ENCODE measurements around the gene ARID5A. TPM values are rescaled to one million over a fixed set of nuclear protein-coding genes. Genes with fewer than 3 reads are reported as not detected.

Gene ARID5A
- polyA plus RNA-seq, 4 donors = 2.9 to 15.2 (median 7.8) TPM

- no peaks in the 10 kb centered on the region for H3K9me3 ChIP-seq (ENCODE audit: control insufficient read depth in 2 of 2, insufficient read depth in 1 of 2, low read depth in 1 of 2, low read length in 1 of 2)
- H3K27me3 ChIP-seq (ENCODE audit: control insufficient read depth in 3 of 3, insufficient read depth in 3 of 3, low read length in 3 of 3) = peaks cover 0 to 9% (median 0%) of the 10 kb centered on the region in 3 donors
- FAIRE-seq (no peak), DNase-seq (no peak)
- no peak overlapping the region for H3K4me3 ChIP-seq (ENCODE audit: low read depth in 1 of 3, low read length in 3 of 3)
- 66 to 78% (median 71%) methylated on average over 8 to 9 of the region's 9 CpGs for WGBS, 3 donors
- no peak overlapping the region for H3K27ac ChIP-seq (ENCODE audit: low read depth in 1 of 3, low read length in 2 of 3)
- H3K4me1 ChIP-seq (ENCODE audit: control insufficient read depth in 3 of 3, insufficient read depth in 2 of 3, low read depth in 1 of 3, low read length in 2 of 3) = peaks cover 0 to 3% (median 0%) of the 10 kb centered on the region in 3 donors
- no peaks in the 10 kb centered on the region for H3K36me3 ChIP-seq (ENCODE audit: control insufficient read depth in 3 of 3, insufficient read depth in 2 of 3, low read depth in 1 of 3, low read length in 3 of 3)
These were observed 14.0 kb upstream of the ARID5A start for GRCh38 chr2:96522304-96523203.

GRCh38 chr2:96523659-96524481, 12.7 kb upstream of the ARID5A start:
- no peak overlapping the region for H3K27ac ChIP-seq (ENCODE audit: low read depth in 1 of 3, low read length in 2 of 3)
- H3K4me3 ChIP-seq (ENCODE audit: low read depth in 1 of 3, low read length in 3 of 3) = no peak overlapping the region
- 15 to 37% (median 26%) methylated on average over 11 of the region's 11 CpGs for WGBS, 3 donors
- no peak for FAIRE-seq
- peaks cover 0 to 17% (median 0%) of the 10 kb centered on the region in 3 donors for H3K27me3 ChIP-seq (ENCODE audit: control insufficient read depth in 3 of 3, insufficient read depth in 3 of 3, low read length in 3 of 3)
- H3K9me3 ChIP-seq (ENCODE audit: control insufficient read depth in 2 of 2, insufficient read depth in 1 of 2, low read depth in 1 of 2, low read length in 1 of 2) = no peaks in the 10 kb centered on the region
- H3K4me1 ChIP-seq (ENCODE audit: control insufficient read depth in 3 of 3, insufficient read depth in 2 of 3, low read depth in 1 of 3, low read length in 2 of 3) = peaks cover 0 to 3% (median 3%) of the 10 kb centered on the region in 3 donors
- no peaks in the 10 kb centered on the region for H3K36me3 ChIP-seq (ENCODE audit: control insufficient read depth in 3 of 3, insufficient read depth in 2 of 3, low read depth in 1 of 3, low read length in 3 of 3)
- DNase-seq = no peak

GRCh38 chr2:96524482-96525210, 11.9 kb upstream of the ARID5A start:
- Histone ChIP-seq H3K36me3 (ENCODE audit: control insufficient read depth in 3 of 3, insufficient read depth in 2 of 3, low read depth in 1 of 3, low read length in 3 of 3) (no peaks in the 10 kb centered on the region), H3K27ac (ENCODE audit: low read depth in 1 of 3, low read length in 2 of 3) (no peak overlapping the region), H3K27me3 (ENCODE audit: control insufficient read depth in 3 of 3, insufficient read depth in 3 of 3, low read length in 3 of 3) (peaks cover 0 to 17% (median 0%) of the 10 kb centered on the region in 3 donors), H3K4me3 (ENCODE audit: low read depth in 1 of 3, low read length in 3 of 3) (no peak overlapping the region), H3K9me3 (ENCODE audit: control insufficient read depth in 2 of 2, insufficient read depth in 1 of 2, low read depth in 1 of 2, low read length in 1 of 2) (no peaks in the 10 kb centered on the region), H3K4me1 (ENCODE audit: control insufficient read depth in 3 of 3, insufficient read depth in 2 of 3, low read depth in 1 of 3, low read length in 2 of 3) (peaks cover 0 to 3% (median 3%) of the 10 kb centered on the region in 3 donors)
- FAIRE-seq (no peak), DNase-seq (no peak)
- WGBS, 3 donors = 42 to 69% (median 49%) methylated on average over 15 of the region's 15 CpGs

- 89 to 93% (median 91%) methylated on average over 4 of the region's 4 CpGs for WGBS, 3 donors
- H3K36me3 ChIP-seq (ENCODE audit: control insufficient read depth in 3 of 3, insufficient read depth in 2 of 3, low read depth in 1 of 3, low read length in 3 of 3) = no peaks in the 10 kb centered on the region
- no peak overlapping the region for H3K27ac ChIP-seq (ENCODE audit: low read depth in 1 of 3, low read length in 2 of 3)
- FAIRE-seq (no peak), DNase-seq (no peak)
- no peaks in the 10 kb centered on the region for H3K9me3 ChIP-seq (ENCODE audit: control insufficient read depth in 2 of 2, insufficient read depth in 1 of 2, low read depth in 1 of 2, low read length in 1 of 2)
- H3K4me1 ChIP-seq (ENCODE audit: control insufficient read depth in 3 of 3, insufficient read depth in 2 of 3, low read depth in 1 of 3, low read length in 2 of 3) = peaks cover 0 to 3% (median 3%) of the 10 kb centered on the region in 3 donors
- peaks cover 0 to 17% (median 0%) of the 10 kb centered on the region in 3 donors for H3K27me3 ChIP-seq (ENCODE audit: control insufficient read depth in 3 of 3, insufficient read depth in 3 of 3, low read length in 3 of 3)
- no peak overlapping the region for H3K4me3 ChIP-seq (ENCODE audit: low read depth in 1 of 3, low read length in 3 of 3)
These were observed 11.4 kb upstream of the ARID5A start for GRCh38 chr2:96525211-96525507.

- DNase-seq (no peak), FAIRE-seq (no peak)
- H3K9me3 ChIP-seq (ENCODE audit: control insufficient read depth in 2 of 2, insufficient read depth in 1 of 2, low read depth in 1 of 2, low read length in 1 of 2) = no peaks in the 10 kb centered on the region
- no peak overlapping the region for H3K4me3 ChIP-seq (ENCODE audit: low read depth in 1 of 3, low read length in 3 of 3)
- H3K36me3 ChIP-seq (ENCODE audit: control insufficient read depth in 3 of 3, insufficient read depth in 2 of 3, low read depth in 1 of 3, low read length in 3 of 3) = no peaks in the 10 kb centered on the region
- WGBS, 3 donors = 84 to 94% (median 85%) methylated on average over 12 of the region's 12 CpGs
- peaks cover 0 to 17% (median 0%) of the 10 kb centered on the region in 3 donors for H3K27me3 ChIP-seq (ENCODE audit: control insufficient read depth in 3 of 3, insufficient read depth in 3 of 3, low read length in 3 of 3)
- peaks cover 0 to 3% (median 3%) of the 10 kb centered on the region in 3 donors for H3K4me1 ChIP-seq (ENCODE audit: control insufficient read depth in 3 of 3, insufficient read depth in 2 of 3, low read depth in 1 of 3, low read length in 2 of 3)
- H3K27ac ChIP-seq (ENCODE audit: low read depth in 1 of 3, low read length in 2 of 3) = no peak overlapping the region
These were observed 10.4 kb upstream of the ARID5A start for GRCh38 chr2:96526101-96526591.

GRCh38 chr2:96526615-96527285, 9.8 kb upstream of the ARID5A start:
- no peaks in the 10 kb centered on the region for H3K9me3 ChIP-seq (ENCODE audit: control insufficient read depth in 2 of 2, insufficient read depth in 1 of 2, low read depth in 1 of 2, low read length in 1 of 2)
- peak overlapping the region; percentile 40 to 47 (median 43) for H3K4me3 ChIP-seq (ENCODE audit: low read depth in 1 of 3, low read length in 3 of 3)
- DNase-seq (no peak), FAIRE-seq (no peak)
- H3K27me3 ChIP-seq (ENCODE audit: control insufficient read depth in 3 of 3, insufficient read depth in 3 of 3, low read length in 3 of 3) = peaks cover 0 to 19% (median 0%) of the 10 kb centered on the region in 3 donors
- no peaks in the 10 kb centered on the region for H3K36me3 ChIP-seq (ENCODE audit: control insufficient read depth in 3 of 3, insufficient read depth in 2 of 3, low read depth in 1 of 3, low read length in 3 of 3)
- peak overlapping the region; percentile 23 to 90 (median 42) for H3K27ac ChIP-seq (ENCODE audit: low read depth in 1 of 3, low read length in 2 of 3)
- 78 to 81% (median 79%) methylated on average over 29 of the region's 29 CpGs for WGBS, 3 donors
- peaks cover 0 to 8% (median 3%) of the 10 kb centered on the region in 3 donors for H3K4me1 ChIP-seq (ENCODE audit: control insufficient read depth in 3 of 3, insufficient read depth in 2 of 3, low read depth in 1 of 3, low read length in 2 of 3)

GRCh38 chr2:96527286-96528005, 9.1 kb upstream of the ARID5A start:
- Histone ChIP-seq H3K27ac (ENCODE audit: low read depth in 1 of 3, low read length in 2 of 3) (peak overlapping the region; percentile 23 to 90 (median 42)), H3K36me3 (ENCODE audit: control insufficient read depth in 3 of 3, insufficient read depth in 2 of 3, low read depth in 1 of 3, low read length in 3 of 3) (no peaks in the 10 kb centered on the region), H3K4me3 (ENCODE audit: low read depth in 1 of 3, low read length in 3 of 3) (peak overlapping the region; percentile 40 to 47 (median 43)), H3K9me3 (ENCODE audit: control insufficient read depth in 2 of 2, insufficient read depth in 1 of 2, low read depth in 1 of 2, low read length in 1 of 2) (no peaks in the 10 kb centered on the region), H3K27me3 (ENCODE audit: control insufficient read depth in 3 of 3, insufficient read depth in 3 of 3, low read length in 3 of 3) (peaks cover 0 to 19% (median 0%) of the 10 kb centered on the region in 3 donors), H3K4me1 (ENCODE audit: control insufficient read depth in 3 of 3, insufficient read depth in 2 of 3, low read depth in 1 of 3, low read length in 2 of 3) (peaks cover 0 to 12% (median 6%) of the 10 kb centered on the region in 3 donors)
- WGBS, 3 donors = 4 to 9% (median 9%) methylated on average over 39 to 51 of the region's 51 CpGs
- FAIRE-seq = no peak
- DNase-seq = peak in 1 of 2 donors; percentile 33
